NOMO-1 (cell line): ENCODE measurements around the gene GEMIN4.
"Not testable (repeated sequence)": the region's sequence is repeated elsewhere in the genome, so short reads cannot be mapped to it uniquely, and the experiment has no call there.

ENCODE experiments used
- DNase-seq, 2 experiments: peaks; one replicate each; lab custom pipeline; 2025; ENCODE audit not compliant: unreplicated experiment in 2 of 2; lab: John Stamatoyannopoulos, UW

The GEMIN4 gene

DNA sequence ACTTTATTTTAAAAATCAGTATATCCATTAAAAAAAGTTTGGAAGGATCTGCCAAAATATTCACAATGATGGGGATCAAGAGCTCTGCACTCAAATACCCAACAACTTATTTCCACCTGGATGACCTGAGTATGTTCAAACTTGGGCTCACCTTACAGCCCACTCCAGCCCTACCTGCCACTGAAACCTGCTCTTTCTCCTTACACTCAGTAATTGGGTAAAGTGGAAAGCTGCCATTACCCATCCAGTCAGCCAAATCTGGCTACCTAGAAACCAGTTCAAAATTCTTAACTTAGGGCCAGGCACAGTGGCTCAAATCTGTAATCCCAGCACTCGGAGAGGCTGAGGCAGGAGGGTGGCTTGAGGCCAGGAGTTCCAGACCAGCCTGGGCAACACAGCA lies 47.1 kb downstream of the GEMIN4 start:
- DNase-seq: no peak

DNA sequence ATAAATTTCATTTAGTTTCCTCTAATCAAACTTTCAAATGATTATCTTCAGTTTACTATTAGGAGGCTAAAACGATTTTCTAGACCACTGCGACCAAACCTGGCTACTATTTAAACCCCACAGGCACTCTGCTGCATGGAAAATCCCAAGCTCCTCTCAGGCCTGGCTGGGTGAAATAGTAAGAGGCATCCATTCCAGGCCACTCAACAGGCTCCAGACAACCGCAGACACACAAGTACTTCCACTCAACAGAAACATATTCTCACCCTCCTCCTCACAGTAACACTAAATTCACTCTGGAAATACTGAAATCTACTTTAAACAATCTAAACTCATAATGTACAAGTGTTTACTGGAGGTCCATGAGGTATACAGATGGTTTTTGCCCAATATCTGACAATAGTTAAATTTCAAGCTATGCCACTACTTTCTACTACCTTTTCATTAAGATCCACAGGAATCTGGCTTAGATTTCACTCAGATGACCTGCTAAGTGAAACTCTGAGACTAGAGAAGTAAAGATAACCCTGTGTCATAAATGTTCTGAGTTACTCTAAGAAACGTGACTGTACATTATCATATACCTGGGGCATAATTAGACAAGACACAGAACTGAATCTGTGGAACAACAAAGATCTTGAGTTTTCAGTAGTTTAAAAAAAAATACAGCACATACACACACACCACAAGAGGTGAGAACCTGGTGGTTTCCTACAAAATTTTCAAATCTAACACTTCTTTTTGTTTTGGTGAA lies 47.8 kb downstream of the GEMIN4 start:
- no peak for DNase-seq

DNA sequence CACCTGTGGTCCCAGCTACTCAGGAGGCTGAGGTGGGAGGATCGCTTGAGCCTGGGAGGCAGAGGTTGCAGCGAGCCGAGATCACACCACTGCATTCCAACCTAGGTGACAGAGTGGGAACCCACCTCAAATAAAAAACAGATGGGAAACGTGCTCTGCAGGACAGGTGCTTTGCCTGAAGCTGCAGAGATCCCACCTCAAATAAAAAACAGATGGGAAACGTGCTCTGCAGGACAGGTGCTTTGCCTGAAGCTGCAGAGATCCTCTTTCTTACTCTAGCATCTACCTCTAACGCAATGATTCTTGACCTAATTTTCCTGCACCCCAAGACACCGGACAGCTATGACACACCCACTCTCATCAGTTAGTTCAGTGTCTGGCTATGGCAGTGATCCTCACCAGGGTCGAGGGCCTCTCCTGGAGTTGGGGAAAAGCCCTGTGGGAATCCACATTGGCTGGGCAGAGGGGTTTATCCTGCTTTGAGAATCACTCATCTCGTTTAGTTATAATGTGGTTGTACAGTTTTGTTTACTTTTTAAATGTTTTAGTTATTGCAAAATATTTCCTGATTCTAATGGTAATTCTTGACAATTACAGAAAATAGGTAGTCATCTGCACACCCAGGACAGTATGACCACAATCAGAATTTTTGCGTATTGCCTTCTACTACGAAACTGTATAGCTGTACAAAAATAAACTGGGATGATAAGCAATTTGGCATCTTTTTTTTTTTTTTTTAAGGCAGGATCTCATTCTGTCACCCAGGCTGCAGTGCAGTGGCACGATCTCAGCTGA lies 48.8 kb downstream of the GEMIN4 start:
- DNase-seq: no peak

DNA sequence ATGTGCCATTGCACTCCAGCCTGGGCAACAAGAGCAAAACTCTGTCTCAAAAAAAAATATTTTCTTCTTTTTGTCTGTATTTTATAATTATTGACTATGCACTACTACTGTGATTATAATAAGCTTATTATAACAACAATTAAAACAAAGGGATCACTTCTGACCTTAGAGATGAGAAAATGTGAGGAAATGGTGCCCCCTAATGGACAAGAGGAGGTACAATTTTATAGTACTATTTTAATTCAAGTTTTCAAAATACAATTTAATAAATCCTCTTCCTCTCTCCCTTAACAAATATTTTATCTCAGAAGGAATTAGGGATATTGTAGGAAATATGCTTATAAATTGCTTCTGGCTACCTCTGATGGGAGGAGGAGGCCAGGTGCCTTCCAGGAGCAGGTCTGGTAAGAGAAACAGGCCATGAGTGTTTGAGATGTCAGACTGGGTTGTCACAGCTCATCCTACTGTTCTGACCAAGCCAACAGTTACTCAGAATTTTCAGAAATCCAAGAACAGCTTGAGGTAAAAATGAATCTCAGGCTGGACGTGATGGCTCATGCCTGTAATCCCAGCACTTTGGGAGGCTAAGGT lies 51.5 kb downstream of the GEMIN4 start:
- DNase-seq: peak in 1 of 2 experiments; percentile 48

DNA sequence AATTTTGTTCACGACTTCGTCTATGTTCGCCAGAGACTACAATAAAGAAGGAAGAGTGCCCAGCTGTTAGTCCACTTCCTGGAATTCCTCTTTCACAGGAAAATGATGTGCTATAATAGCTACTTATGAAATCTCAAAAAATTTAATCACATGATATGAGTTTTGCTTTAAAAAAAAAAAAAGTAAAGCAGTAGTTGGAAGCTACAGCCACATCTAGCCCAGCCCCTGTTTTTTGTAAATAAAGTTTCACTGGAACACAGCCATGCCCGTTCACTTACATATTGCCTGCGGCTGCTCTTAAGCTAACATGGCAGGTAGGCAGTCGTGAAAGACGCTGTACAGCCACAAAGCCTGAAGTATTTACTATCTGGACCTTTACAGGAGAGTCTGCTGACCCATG lies 52.7 kb downstream of the GEMIN4 start:
- DNase-seq: no peak

DNA sequence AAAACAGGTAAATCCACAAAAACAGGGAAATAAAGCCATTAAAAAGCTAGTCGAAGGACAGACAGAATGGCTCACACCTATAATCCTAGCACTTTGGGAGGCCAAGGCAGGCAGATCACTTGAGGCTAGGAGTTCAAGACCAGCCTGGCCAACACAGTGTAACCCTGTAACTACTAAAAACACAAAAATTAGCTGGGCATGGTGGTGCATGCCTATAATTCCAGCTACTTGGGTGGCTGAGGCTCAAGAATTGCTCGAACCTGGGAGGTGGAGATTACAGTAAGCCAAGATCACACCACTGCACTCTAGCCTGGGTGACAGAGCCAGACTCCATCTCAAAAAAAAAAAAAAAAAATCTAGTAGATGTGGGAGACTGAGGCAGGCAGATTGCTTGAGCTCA lies 54.0 kb downstream of the GEMIN4 start:
- not testable (repeated sequence) for DNase-seq

DNA sequence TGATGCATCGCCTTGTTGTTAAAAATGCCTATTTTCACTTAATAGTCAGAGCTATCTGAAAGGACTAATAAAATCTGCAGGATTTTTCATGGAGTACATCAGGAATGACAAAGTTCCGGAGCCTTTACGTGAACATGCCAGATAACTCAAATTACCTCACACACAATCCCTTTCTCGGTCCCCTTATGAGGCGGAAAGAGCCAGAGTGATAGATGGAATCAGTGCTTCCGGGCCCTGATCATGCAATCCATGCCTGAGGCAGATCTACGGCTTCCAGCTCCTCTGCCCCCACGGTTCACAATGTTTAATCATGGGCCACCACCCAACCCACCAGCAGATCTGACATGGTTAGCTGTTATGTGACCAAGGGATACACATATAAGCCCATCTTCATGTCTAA lies 54.4 kb downstream of the GEMIN4 start:
- no peak for DNase-seq

DNA sequence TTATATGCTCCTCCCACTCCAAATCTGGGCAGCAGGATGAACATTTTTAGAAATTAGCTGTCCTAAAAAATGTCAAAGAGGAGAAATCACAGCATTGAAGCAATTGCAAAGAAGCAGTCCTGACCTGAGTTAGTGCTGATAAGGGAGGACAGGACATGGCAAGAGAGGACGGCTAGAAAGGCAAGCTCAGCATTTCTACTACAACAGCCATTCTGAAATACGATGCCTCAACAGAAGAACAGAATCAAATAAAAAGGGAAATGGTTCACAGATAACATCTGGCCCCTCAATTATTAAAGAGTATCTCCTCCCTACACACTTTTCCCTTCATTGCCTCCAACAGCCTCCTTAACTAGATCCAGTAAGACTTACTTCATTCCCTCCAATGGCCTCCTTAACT lies 55.7 kb downstream of the GEMIN4 start:
- DNase-seq: no peak
